IPS-18c (cell line): ENCODE results near the gene MRPS18A.

Experiments
- H3K4me3 ChIP-seq: 2 replicates; pipeline ENCODE4 v1.7.0; 2013; ENCODE audit warnings: low read depth, mild to moderate bottlenecking, low read length, moderate library complexity; ENCODE audit not compliant: insufficient read depth
- H3K9me3 ChIP-seq: one replicate; pipeline ENCODE4 v1.6.1; 2013; ENCODE audit warnings: mild to moderate bottlenecking, low read length, moderate library complexity; ENCODE audit not compliant: control insufficient read depth, insufficient read depth

MRPS18A gene

GRCh38 chr6:43680308-43681200 is 7.0 kb downstream of the MRPS18A start:
- Histone ChIP-seq H3K9me3 (no peaks in the 10 kb centered on the region), H3K4me3 (no peak overlapping the region)

GRCh38 chr6:43679057-43679456 is 8.5 kb downstream of the MRPS18A start:
- Histone ChIP-seq H3K4me3 (no peak overlapping the region), H3K9me3 (no peaks in the 10 kb centered on the region)

GRCh38 chr6:43678341-43678740 is 9.2 kb downstream of the MRPS18A start:
- Histone ChIP-seq H3K4me3 (no peak overlapping the region), H3K9me3 (no peaks in the 10 kb centered on the region)

- no peak overlapping the region for H3K4me3 ChIP-seq
- H3K9me3 ChIP-seq = no peaks in the 10 kb centered on the region
These were observed 9.8 kb downstream of the MRPS18A start for GRCh38 chr6:43677759-43678158.

GRCh38 chr6:43676962-43677606 is 10.5 kb downstream of the MRPS18A start:
- Histone ChIP-seq H3K9me3 (no peaks in the 10 kb centered on the region), H3K4me3 (no peak overlapping the region)

- no peak overlapping the region for H3K4me3 ChIP-seq
- no peaks in the 10 kb centered on the region for H3K9me3 ChIP-seq
These were observed 12.7 kb downstream of the MRPS18A start for GRCh38 chr6:43674921-43675320.

GRCh38 chr6:43674291-43674690 is 13.3 kb downstream of the MRPS18A start:
- H3K9me3 ChIP-seq = no peaks in the 10 kb centered on the region

GRCh38 chr6:43673444-43674084 is 14.0 kb downstream of the MRPS18A start:
- Histone ChIP-seq H3K4me3 (no peak overlapping the region), H3K9me3 (no peaks in the 10 kb centered on the region)

More at GRCh38 chr6:43674291-43674690, 13.3 kb downstream of the MRPS18A start:
- no peak overlapping the region for H3K4me3 ChIP-seq

GRCh38 chr6:43671801-43672690 is 15.5 kb downstream of the MRPS18A start:
- H3K4me3 ChIP-seq = no peak overlapping the region
- no peaks in the 10 kb centered on the region for H3K9me3 ChIP-seq

- no peak overlapping the region for H3K4me3 ChIP-seq
- no peaks in the 10 kb centered on the region for H3K9me3 ChIP-seq
These were observed 16.4 kb downstream of the MRPS18A start for GRCh38 chr6:43671011-43671800.

GRCh38 chr6:43670623-43670986 is 17.0 kb downstream of the MRPS18A start:
- Histone ChIP-seq H3K9me3 (no peaks in the 10 kb centered on the region), H3K4me3 (no peak overlapping the region)

- no peak overlapping the region for H3K4me3 ChIP-seq
- no peaks in the 10 kb centered on the region for H3K9me3 ChIP-seq
These were observed 17.5 kb downstream of the MRPS18A start for GRCh38 chr6:43669922-43670622.

GRCh38 chr6:43669050-43669921 is 18.3 kb downstream of the MRPS18A start:
- Histone ChIP-seq H3K9me3 (no peaks in the 10 kb centered on the region), H3K4me3 (no peak overlapping the region)

GRCh38 chr6:43668151-43669028 is 19.2 kb downstream of the MRPS18A start:
- H3K9me3 ChIP-seq = no peaks in the 10 kb centered on the region
- 0 out of 2 replicates have a peak overlapping the region, but pooled peaks have one; percentile 9 for H3K4me3 ChIP-seq
